Esophagus squamous epithelium (tissue), 5 donors: ENCODE measurements around the gene MOG. TPM values are rescaled to one million over a fixed set of nuclear protein-coding genes. Genes with fewer than 3 reads are reported as not detected.

Experiments used
- DNase-seq: peaks from one replicate; lab custom pipeline; 2025; lab: John Stamatoyannopoulos, UW
- H3K27ac ChIP-seq, 4 donors: fragments of 200-600 bp; sonication (generic); one replicate each; pipeline ENCODE4 v1.5.1; 2016 to 2019; ENCODE audit warnings: mild to moderate bottlenecking in 1 of 4
- H3K27me3 ChIP-seq, 4 donors: fragments of 200-600 bp; sonication (generic); 1 replicate in 3 of 4; 2 replicates in 1 of 4; pipeline versions ENCODE4 v1.5.1 to v1.6.0; 2017 to 2021; ENCODE audit warnings: antibody characterized with exemption in 1 of 4
- H3K36me3 ChIP-seq, 3 donors: fragments of 200-600 bp; sonication (generic); one replicate each; pipeline ENCODE4 v1.5.1; 2016 to 2019
- H3K4me1 ChIP-seq, 3 donors: fragments of 200-600 bp; sonication (generic); one replicate each; pipeline ENCODE4 v1.5.1; 2017 to 2019
- H3K4me3 ChIP-seq, 4 donors: fragments of 200-600 bp; sonication (generic); 1 replicate in 3 of 4; 2 replicates in 1 of 4; pipeline ENCODE4 v1.5.1; 2016 to 2019; ENCODE audit warnings: mild to moderate bottlenecking in 2 of 4, moderate library complexity in 1 of 4
- H3K9me3 ChIP-seq, 3 donors: fragments of 200-600 bp; sonication (generic); one replicate each; pipeline ENCODE4 v1.5.1; 2016 to 2019
- CTCF ChIP-seq, 6 experiments: fragments of 450-650 bp in 4 of 6; fragments of 200-600 bp in 2 of 6; sonication (generic) in 2 of 6; IDR thresholded peaks; one replicate each; pipeline ENCODE4 v1.5.1; 2016 to 2019; ENCODE audit warnings: antibody characterized with exemption in 6 of 6, mild to moderate bottlenecking in 4 of 6, moderate library complexity in 4 of 6
- POLR2A ChIP-seq, 4 donors: fragments of 450-650 bp; IDR thresholded peaks; one replicate each; pipeline ENCODE4 v1.6.1; 2017; ENCODE audit warnings: antibody characterized with exemption in 4 of 4, mild to moderate bottlenecking in 4 of 4, moderate library complexity in 3 of 4
- WGBS, 2 donors: methylation state at CpG; one replicate each; pipeline ENCODE4 v1.1.5; 2018; 5-methylcytosine and 5-hydroxymethylcytosine counted together
- intact Hi-C: fragments of 100-400 bp; cut with DNase I; formaldehyde crosslinking; loops from one replicate; pipeline ENCODE4 v1.15.0; 2022
- small RNA-seq, 4 donors: library from RNA; depleted of rRNA; stranded (forward); fragments of <200 nt; gene quantifications; one replicate each; pipeline ENCODE3, GENCODE V24; 2016
- total RNA-seq, 4 donors: library from RNA; depleted of rRNA; stranded (reverse); fragments of >200 nt; gene quantifications; one replicate each; pipeline ENCODE4 v1.1.0, GENCODE V29; 2016
- donor health status: DM: yes; HTN: yes; CAD: no.

The MOG gene
- total RNA-seq, 4 donors from 2014 or later, result not detected

DNA sequence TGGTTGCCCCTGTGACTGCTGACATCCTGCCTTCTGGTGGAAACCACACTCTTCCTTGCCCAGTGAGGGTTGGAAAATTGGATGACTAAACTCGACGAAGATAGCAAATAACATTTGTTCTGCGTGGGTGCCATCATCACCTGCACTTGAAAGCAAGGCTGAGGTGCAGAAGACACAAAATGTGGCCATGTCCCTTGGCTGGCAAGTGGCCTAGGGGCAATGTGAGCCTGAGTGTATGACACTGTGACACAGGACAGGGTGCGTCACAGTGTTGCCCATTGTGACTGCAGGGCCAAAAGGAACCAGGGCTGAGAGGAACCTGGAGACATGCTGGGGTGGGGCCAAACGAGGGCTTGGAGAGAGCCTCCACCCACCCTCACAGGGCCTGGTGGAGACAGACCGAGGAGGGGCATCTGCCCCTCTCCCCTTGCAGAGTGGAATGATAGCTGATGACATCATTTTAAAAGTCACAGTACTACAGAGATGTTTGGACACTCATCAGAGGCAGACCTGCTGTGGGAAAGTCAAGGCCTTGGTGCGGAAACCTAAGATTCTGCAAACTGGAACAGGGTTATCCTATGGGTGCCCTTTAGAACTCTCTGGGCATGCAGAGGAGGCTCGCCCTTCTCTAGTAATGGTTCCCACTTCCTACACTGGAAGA, 53.5 kb downstream of the MOG start:
- intact Hi-C loops, result no loop called here
- TF ChIP-seq CTCF (IDR thresholded peaks at IDR 0.05) (no peak), POLR2A (IDR thresholded peaks at IDR 0.05) (no peak)
- whole genome bisulfite sequencing, 2 donors, result 71 to 77% methylated on average over 8 of the region's 8 CpGs

DNA sequence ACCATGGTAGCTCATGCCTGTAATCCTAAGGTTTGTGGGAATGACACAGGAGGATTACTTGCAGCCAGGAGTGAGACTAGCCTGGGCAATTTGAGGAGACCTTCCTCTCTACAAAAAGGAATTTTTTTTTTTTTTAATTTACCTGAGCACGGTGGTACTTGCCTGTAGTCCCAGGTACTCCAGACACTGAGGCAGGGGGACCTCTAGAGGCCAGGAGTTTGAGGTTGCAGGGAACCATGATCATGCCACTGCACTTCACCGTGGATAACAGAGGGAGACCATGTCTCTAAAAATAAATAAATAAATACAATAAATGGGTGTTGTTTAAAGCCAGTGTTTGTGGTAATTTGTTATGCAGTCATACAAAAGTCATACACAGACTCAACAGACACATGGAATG, 64.0 kb downstream of the MOG start:
- no peak for TF ChIP-seq POLR2A (IDR thresholded peaks at IDR 0.05)
- intact Hi-C loops, result no loop called here
- H3K9me3 ChIP-seq, result no peaks in the 10 kb centered on the region
- no peak for DNase-seq
- H3K36me3 ChIP-seq, result peaks cover 0 to 11% (median 9%) of the 10 kb centered on the region in 3 donors
- 16 to 18% methylated on average over 2 of the region's 2 CpGs for WGBS, 2 donors
- no peak overlapping the region for H3K4me3 ChIP-seq
- peaks cover 10 to 29% (median 16%) of the 10 kb centered on the region in 3 donors for H3K4me1 ChIP-seq
- no peak overlapping the region for H3K27ac ChIP-seq
- H3K27me3 ChIP-seq, result no peaks in the 10 kb centered on the region

More for the DNA sequence above, 53.5 kb downstream of the MOG start:
- no peaks in the 10 kb centered on the region for H3K4me1 ChIP-seq
- no peak overlapping the region for H3K4me3 ChIP-seq
- DNase-seq, result no peak
- peaks cover 0 to 39% (median 0%) of the 10 kb centered on the region in 4 donors for H3K27me3 ChIP-seq
- H3K36me3 ChIP-seq, result no peaks in the 10 kb centered on the region
- H3K27ac ChIP-seq, result no peak overlapping the region
- no peaks in the 10 kb centered on the region for H3K9me3 ChIP-seq

Small RNA genes lying within 50 kb of the gene (small RNA-seq; reads per million reads assigned to genes)
- 0 to 1.2 (median 0) reads per million in 4 donors for gene SUMO2P1

Other genes starting within 250 kb of the MOG start
- not detected for gene OR12D1, start 242.2 kb upstream of the MOG start, total RNA-seq
- not detected for gene OR10C1, start 217.8 kb upstream of the MOG start, total RNA-seq
- gene OR11A1, start 200.0 kb upstream of the MOG start, total RNA-seq, result not detected
- not detected for gene OR2H1, start 199.9 kb upstream of the MOG start, total RNA-seq
- gene MAS1L, start 169.1 kb upstream of the MOG start, total RNA-seq, result not detected
- 10 to 100 TPM in 1 of 4 donors, 1 to 10 TPM in 1, under 1 TPM in 1, not detected in 1; 0.76 to 11.1 (median 1.6) TPM for gene UBD, start 97.4 kb upstream of the MOG start, total RNA-seq
- gene OR2H2, start 72.0 kb upstream of the MOG start, total RNA-seq, result not detected
- gene GABBR1, start 23.9 kb upstream of the MOG start, total RNA-seq, result 10 to 100 TPM in 2 of 4 donors, 1 to 10 TPM in 2; 4.1 to 19.5 (median 8.5) TPM
- 1 to 10 TPM in 1 of 4 donors, not detected in 3; 2.4 TPM for gene ZFP57, start 24.1 kb downstream of the MOG start, total RNA-seq
- 10 to 100 TPM in 3 of 4 donors, 1 to 10 TPM in 1; 8.7 to 56.1 (median 31.0) TPM for gene HLA-F, start 66.3 kb downstream of the MOG start, total RNA-seq
- gene HLA-G, start 170.7 kb downstream of the MOG start, total RNA-seq, result under 1 TPM in 2 of 4 donors, not detected in 2; 0.18 to 0.27 TPM